ENCODE data around the gene CD58. TPM values are rescaled to one million over a fixed set of nuclear protein-coding genes. Genes with fewer than 3 reads are reported as not detected.

Gene CD58
- total RNA-seq, 1 experiment from 2014 or later = 23.6 TPM

GRCh38 chr1:116476321-116476720, 94.5 kb downstream of the CD58 start:
- H3K9me2 ChIP-seq (ENCODE audit: insufficient read depth) = no peaks in the 10 kb centered on the region
- H3K4me3 ChIP-seq = no peak overlapping the region
- DNase-seq = no peak
- no peak overlapping the region for H2AFZ ChIP-seq
- TF ChIP-seq EZH2 (IDR thresholded peaks at IDR 0.05; ENCODE audit: low read depth) (no peak), CTCF (conservative IDR thresholded peaks at IDR 0.05) (no peak)
- ChIA-PET POLR2A (ENCODE audit: unreplicated experiment) (interaction anchor here (0.5 kb wide), 1 partner anchor 601 kb away, joined by 3 read pairs; no protein-coding TSS in a partner anchor), CTCF (no interaction called here)
- BruUV-seq (replicated peaks) = no TSS peak
- peaks cover 6% of the 10 kb centered on the region; the same call in 1 of the 2 replicates for H3K4me1 ChIP-seq (replicated peaks; ENCODE audit: insufficient read depth)
- H3K4me2 ChIP-seq = no peak overlapping the region
- H3K27me3 ChIP-seq (ENCODE audit: insufficient read depth, low read depth) = no peaks in the 10 kb centered on the region
- intact Hi-C loops (cut with micrococcal nuclease; ENCODE audit: unreplicated experiment) = no loop called here
- no peaks in the 10 kb centered on the region for H3K79me2 ChIP-seq (ENCODE audit: low read depth)
- H3K9me3 ChIP-seq (ENCODE audit: insufficient read depth, low read depth) = no peaks in the 10 kb centered on the region; the same call in 1 of the 2 replicates
- H3K27ac ChIP-seq = no peak overlapping the region
- no peaks in the 10 kb centered on the region for H3F3A ChIP-seq (ENCODE audit: insufficient read depth, low read depth)
- no peaks in the 10 kb centered on the region for H4K20me1 ChIP-seq (ENCODE audit: insufficient read depth)
- H3K36me3 ChIP-seq (ENCODE audit: low read depth) = no peaks in the 10 kb centered on the region

- Histone ChIP-seq H3K4me3 (no peak overlapping the region), H3K9me2 (ENCODE audit: insufficient read depth) (no peaks in the 10 kb centered on the region), H2AFZ (no peak overlapping the region), H3K4me1 (replicated peaks; ENCODE audit: insufficient read depth) (peaks cover 6% of the 10 kb centered on the region; the same call in 1 of the 2 replicates), H3K9me3 (ENCODE audit: insufficient read depth, low read depth) (no peaks in the 10 kb centered on the region; the same call in 1 of the 2 replicates), H3K4me2 (no peak overlapping the region), H3K27me3 (ENCODE audit: insufficient read depth, low read depth) (no peaks in the 10 kb centered on the region), H3F3A (ENCODE audit: insufficient read depth, low read depth) (no peaks in the 10 kb centered on the region), H3K36me3 (ENCODE audit: low read depth) (no peaks in the 10 kb centered on the region), H3K79me2 (ENCODE audit: low read depth) (no peaks in the 10 kb centered on the region), H4K20me1 (ENCODE audit: insufficient read depth) (no peaks in the 10 kb centered on the region), H3K27ac (no peak overlapping the region)
- CTCF ChIA-PET = no interaction called here
- POLR2A ChIA-PET (ENCODE audit: unreplicated experiment) = no interaction called here
- no peak for DNase-seq
- intact Hi-C loops (cut with micrococcal nuclease; ENCODE audit: unreplicated experiment) = no loop called here
- no TSS peak for BruUV-seq (replicated peaks)
- TF ChIP-seq EZH2 (IDR thresholded peaks at IDR 0.05; ENCODE audit: low read depth) = no peak
Observed at GRCh38 chr1:116475850-116476218, 95.0 kb downstream of the CD58 start.

DNA sequence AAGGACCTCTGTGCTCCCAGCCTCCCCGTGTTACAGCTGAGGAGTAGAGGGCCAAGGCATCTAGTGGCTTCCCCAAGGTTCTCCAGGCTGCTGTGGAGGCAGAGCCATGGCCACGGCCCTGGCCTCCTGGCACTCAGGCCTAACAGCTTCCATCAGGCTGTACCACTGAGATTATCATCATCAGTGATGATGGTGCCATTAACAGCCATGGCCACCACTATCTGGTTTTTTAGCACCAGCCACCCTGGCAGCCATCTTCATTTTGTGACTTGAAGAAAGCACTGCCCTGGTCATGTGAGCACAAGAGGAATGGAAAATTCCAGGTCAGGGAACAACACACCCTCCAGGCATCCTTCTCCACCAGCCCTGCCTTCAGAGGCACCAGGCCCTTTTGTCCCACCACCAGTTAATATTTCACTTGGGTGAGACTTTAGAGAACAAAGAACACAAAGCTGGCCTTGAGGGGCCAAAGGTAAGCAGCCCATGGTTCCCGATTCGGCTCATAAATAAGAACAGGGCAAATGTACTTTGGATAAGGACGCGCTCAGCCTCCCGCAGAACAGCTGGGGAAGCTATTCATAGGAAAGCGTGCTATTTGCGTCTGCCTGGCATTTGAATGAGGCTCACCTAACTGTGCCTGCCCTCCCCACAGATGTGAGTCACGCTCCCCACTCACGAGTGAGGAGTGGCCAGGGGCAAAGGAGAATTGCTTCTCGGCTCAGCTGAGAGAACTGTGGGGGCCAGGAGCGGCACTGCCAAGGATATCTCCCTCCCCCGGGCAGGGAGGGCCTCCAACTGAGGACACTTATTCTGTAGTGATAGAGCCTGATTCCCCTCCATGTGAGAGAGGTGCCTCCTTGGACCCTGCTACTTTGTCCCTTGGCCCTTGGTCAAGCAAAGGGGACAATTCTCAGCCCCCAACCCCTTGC, 95.6 kb downstream of the CD58 start:
- H2AFZ ChIP-seq = no peak overlapping the region
- DNase-seq = no peak
- no peaks in the 10 kb centered on the region for H3K9me2 ChIP-seq (ENCODE audit: insufficient read depth)
- CTCF ChIA-PET = no interaction called here
- intact Hi-C loops (cut with micrococcal nuclease; ENCODE audit: unreplicated experiment) = no loop called here
- no peak overlapping the region for H3K4me3 ChIP-seq
- POLR2A ChIA-PET (ENCODE audit: unreplicated experiment) = no interaction called here
- no TSS peak for BruUV-seq (replicated peaks)
- no peak for TF ChIP-seq EZH2 (IDR thresholded peaks at IDR 0.05; ENCODE audit: low read depth)
- TF ChIP-seq CTCF (conservative IDR thresholded peaks at IDR 0.05) = no peak
- peaks cover 6% of the 10 kb centered on the region; the same call in 1 of the 2 replicates for H3K4me1 ChIP-seq (replicated peaks; ENCODE audit: insufficient read depth)
- no peaks in the 10 kb centered on the region for H3K27me3 ChIP-seq (ENCODE audit: insufficient read depth, low read depth)
- no peaks in the 10 kb centered on the region for H4K20me1 ChIP-seq (ENCODE audit: insufficient read depth)
- no peak overlapping the region for H3K4me2 ChIP-seq
- no peaks in the 10 kb centered on the region for H3K79me2 ChIP-seq (ENCODE audit: low read depth)
- H3K36me3 ChIP-seq (ENCODE audit: low read depth) = no peaks in the 10 kb centered on the region
- H3K9me3 ChIP-seq (ENCODE audit: insufficient read depth, low read depth) = no peaks in the 10 kb centered on the region; the same call in 1 of the 2 replicates
- H3F3A ChIP-seq (ENCODE audit: insufficient read depth, low read depth) = no peaks in the 10 kb centered on the region
- no peak overlapping the region for H3K27ac ChIP-seq
